Measurements from ENCODE around the gene SLC17A5. TPM values are rescaled to one million over a fixed set of nuclear protein-coding genes. Genes with fewer than 3 reads are reported as not detected.

Gene SLC17A5
- total RNA-seq, 4 donors from 2014 or later, result 11.9 to 21.9 (median 16.8) TPM

GRCh38 chr6:73696966-73697655 is 43.3 kb upstream of the SLC17A5 start:
- 71 to 81% methylated on average over 10 of the region's 10 CpGs for WGBS, 2 donors
- H3K4me1 ChIP-seq, result peaks cover 0 to 22% (median 4%) of the 10 kb centered on the region in 4 donors
- H3K27ac ChIP-seq, result no peak overlapping the region
- peak overlapping the region in 2 of 4 donors; percentile 10 to 62 for H3K4me3 ChIP-seq
- TF ChIP-seq CTCF (IDR thresholded peaks at IDR 0.05) (no peak), POLR2A (IDR thresholded peaks at IDR 0.05) (no peak), EP300 (IDR thresholded peaks at IDR 0.05) (no peak)
- no peak for DNase-seq (ENCODE audit: low spot score in 2 of 2)
- H3K36me3 ChIP-seq, result no peaks in the 10 kb centered on the region
- no peaks in the 10 kb centered on the region for H3K9me3 ChIP-seq
- no peaks in the 10 kb centered on the region for H3K27me3 ChIP-seq

- peak within 1 kb of the TSS; percentile 53 to 62 (median 60) for H3K4me3 ChIP-seq
- peak in 1 of 2 donors; percentile 41 for DNase-seq (ENCODE audit: low spot score in 2 of 2)
- no peaks in the 10 kb centered on the region for H3K36me3 ChIP-seq
- H3K27ac ChIP-seq, result peak within 1 kb of the TSS; percentile 54 to 89 (median 68)
- no peaks in the 10 kb centered on the region for H3K27me3 ChIP-seq
- no peaks in the 10 kb centered on the region for H3K9me3 ChIP-seq
- TF ChIP-seq EP300 (IDR thresholded peaks at IDR 0.05), result peak in 1 of 2 donors; percentile 49
- no peak for TF ChIP-seq POLR2A (IDR thresholded peaks at IDR 0.05)
- WGBS, 2 donors, result 1 to 3% methylated on average over 43 to 60 of the region's 61 CpGs
- peaks cover 0 to 22% (median 4%) of the 10 kb centered on the region in 4 donors for H3K4me1 ChIP-seq
Measured at GRCh38 chr6:73695619-73696421, 42.0 kb upstream of the SLC17A5 start, which contains the start of gene CD109. TSS of gene CD109 (plus strand) at chr6:73696203. CDS start at chr6:73696216, 13 bp downstream.

GRCh38 chr6:73694711-73695411 is 41.1 kb upstream of the SLC17A5 start:
- DNase-seq (ENCODE audit: low spot score in 2 of 2), result no peak
- WGBS, 2 donors, result 67 to 74% methylated on average over 5 of the region's 5 CpGs
- no peaks in the 10 kb centered on the region for H3K36me3 ChIP-seq

GRCh38 chr6:73691512-73691911 is 37.7 kb upstream of the SLC17A5 start:
- Histone ChIP-seq H3K4me1 (peaks cover 0 to 14% (median 1%) of the 10 kb centered on the region in 4 donors), H3K36me3 (no peaks in the 10 kb centered on the region), H3K27ac (no peak overlapping the region), H3K4me3 (no peak overlapping the region), H3K9me3 (no peaks in the 10 kb centered on the region), H3K27me3 (no peaks in the 10 kb centered on the region)
- TF ChIP-seq POLR2A (IDR thresholded peaks at IDR 0.05), result no peak
- no peak for TF ChIP-seq EP300 (IDR thresholded peaks at IDR 0.05)
- no peak for TF ChIP-seq CTCF (IDR thresholded peaks at IDR 0.05)
- no peak for DNase-seq (ENCODE audit: low spot score in 2 of 2)

More at GRCh38 chr6:73694711-73695411, 41.1 kb upstream of the SLC17A5 start:
- Histone ChIP-seq H3K27ac (peak overlapping the region in 2 of 4 donors; percentile 23 to 89), H3K9me3 (no peaks in the 10 kb centered on the region), H3K4me1 (peaks cover 0 to 22% (median 4%) of the 10 kb centered on the region in 4 donors), H3K4me3 (peak overlapping the region in 1 of 4 donors; percentile 62), H3K27me3 (no peaks in the 10 kb centered on the region)
- TF ChIP-seq CTCF (IDR thresholded peaks at IDR 0.05) (no peak), POLR2A (IDR thresholded peaks at IDR 0.05) (no peak), EP300 (IDR thresholded peaks at IDR 0.05) (no peak)

GRCh38 chr6:73690056-73690455 is 36.3 kb upstream of the SLC17A5 start:
- H3K4me3 ChIP-seq, result no peak overlapping the region
- H3K4me1 ChIP-seq, result peaks cover 0 to 3% (median under 1%) of the 10 kb centered on the region in 4 donors
- no peak overlapping the region for H3K27ac ChIP-seq
- H3K9me3 ChIP-seq, result no peaks in the 10 kb centered on the region
- TF ChIP-seq EP300 (IDR thresholded peaks at IDR 0.05) (no peak), CTCF (IDR thresholded peaks at IDR 0.05) (no peak), POLR2A (IDR thresholded peaks at IDR 0.05) (no peak)
- DNase-seq (ENCODE audit: low spot score in 2 of 2), result no peak
- no peaks in the 10 kb centered on the region for H3K27me3 ChIP-seq
- no peaks in the 10 kb centered on the region for H3K36me3 ChIP-seq
- WGBS, 2 donors, result 80% methylated on average over 5 of the region's 5 CpGs
